LNCaP clone FGC (cell line): Measurements from ENCODE around the gene MARK3.

Experiments
- DNase-seq: peaks from one replicate; pipeline ENCODE4 v3.0.0-alpha.2; 2011; ENCODE audit warnings: low read depth
- H3K4me3 ChIP-seq: 2 replicates; pipeline ENCODE4 v1.5.1; 2011; ENCODE audit warnings: mild to moderate bottlenecking, low read depth, low read length, control low read depth
- CTCF ChIP-seq: IDR thresholded peaks from 2 replicates; pipeline ENCODE4 v1.5.1; 2012; ENCODE audit warnings: mild to moderate bottlenecking; ENCODE audit not compliant: control insufficient read depth, insufficient read depth; ENCODE audit errors: extremely low read depth

Gene MARK3

GRCh38 chr14:103343164-103343879 lies 41.9 kb upstream of the MARK3 start:
- TF ChIP-seq CTCF = no peak
- H3K4me3 ChIP-seq = no peak overlapping the region
- DNase-seq = no peak

- TF ChIP-seq CTCF = no peak
- no peak overlapping the region for H3K4me3 ChIP-seq
- DNase-seq = no peak
Observed at GRCh38 chr14:103343905-103344797, 41.1 kb upstream of the MARK3 start.

GRCh38 chr14:103346286-103346685 lies 38.9 kb upstream of the MARK3 start:
- no peak overlapping the region for H3K4me3 ChIP-seq
- no peak for DNase-seq
- no peak for TF ChIP-seq CTCF

- DNase-seq = no peak
- no peak for TF ChIP-seq CTCF
- H3K4me3 ChIP-seq = no peak overlapping the region
Observed at GRCh38 chr14:103347091-103347815, 38.0 kb upstream of the MARK3 start.

GRCh38 chr14:103348154-103348553 lies 37.1 kb upstream of the MARK3 start:
- DNase-seq = no peak
- TF ChIP-seq CTCF = no peak
- H3K4me3 ChIP-seq = no peak overlapping the region

GRCh38 chr14:103349982-103350381 lies 35.2 kb upstream of the MARK3 start:
- no peak for TF ChIP-seq CTCF
- no peak overlapping the region for H3K4me3 ChIP-seq
- DNase-seq = no peak
